NCI-H510A treated with DMSO at 0.1 percent for 48 hours (cell line): Measurements from ENCODE around the gene AK2.
"Not testable (repeated sequence)": the region's sequence is repeated elsewhere in the genome, so short reads cannot be mapped to it uniquely, and the experiment has no call there.

Experiments used
- DNase-seq: peaks from one replicate; lab custom pipeline; 2025; lab: John Stamatoyannopoulos, UW

The AK2 gene

GRCh38 chr1:33050221-33051076, 13.8 kb upstream of the AK2 start:
- no peak for DNase-seq

DNA sequence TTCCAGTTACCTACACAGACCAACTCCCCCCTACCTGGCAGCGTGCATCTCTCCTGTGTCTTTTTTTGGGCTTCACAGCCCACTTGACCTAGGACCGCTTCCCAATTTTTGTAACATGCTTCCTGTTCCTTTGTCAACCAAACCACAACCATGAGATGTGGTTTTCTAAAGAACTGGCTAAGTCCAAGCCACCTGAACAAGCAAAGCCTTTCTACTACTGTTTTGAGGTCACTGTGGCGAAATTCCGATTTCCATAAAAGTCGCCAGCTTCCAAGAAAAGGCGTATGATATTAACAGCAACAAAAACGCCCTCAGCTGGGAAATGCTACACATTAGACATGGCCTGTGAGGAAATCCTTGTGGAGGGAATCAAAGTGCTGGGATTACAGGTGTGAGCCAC, 12.7 kb upstream of the AK2 start:
- DNase-seq, result no peak

DNA sequence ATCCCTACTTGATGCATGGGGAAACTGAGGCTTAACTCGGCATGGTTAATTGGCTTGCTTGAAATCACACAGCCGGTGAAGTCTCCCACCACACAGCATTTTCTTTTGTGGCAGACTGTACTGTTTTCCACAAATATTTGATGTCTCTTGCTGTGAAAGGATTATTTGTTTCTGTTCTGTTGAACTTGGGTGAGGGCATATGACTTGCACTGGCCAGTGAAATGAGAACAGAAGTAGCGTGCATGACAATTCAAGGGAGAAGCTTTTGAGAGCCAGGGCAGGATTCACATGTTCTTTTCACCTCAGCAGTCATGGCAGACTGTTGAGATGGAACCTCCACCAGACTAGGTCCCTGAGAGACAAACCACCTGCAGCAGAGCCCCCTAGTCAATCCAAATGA, 11.7 kb upstream of the AK2 start:
- no peak for DNase-seq

- DNase-seq, result no peak
Measured at GRCh38 chr1:33047839-33048305, 11.2 kb upstream of the AK2 start.

DNA sequence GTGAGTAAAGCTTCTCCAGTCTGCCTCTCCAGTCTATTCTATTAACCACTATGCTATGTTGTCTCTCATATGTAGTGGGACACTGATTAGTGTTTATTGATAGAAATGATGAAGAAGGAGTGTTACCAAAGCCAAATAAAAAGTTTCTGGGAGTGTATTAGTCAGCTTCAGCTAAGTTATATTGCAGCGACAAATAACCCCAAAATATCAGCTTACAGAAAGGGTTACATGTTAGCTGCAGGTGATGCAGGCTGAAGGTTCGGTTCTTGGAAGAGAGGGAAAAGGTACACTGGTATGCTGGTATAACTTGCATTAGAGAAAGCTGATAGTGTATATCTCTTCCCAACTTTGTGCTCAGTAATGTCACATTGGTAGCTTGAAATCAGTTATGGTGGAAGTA, 10.6 kb upstream of the AK2 start:
- DNase-seq, result no peak

DNA sequence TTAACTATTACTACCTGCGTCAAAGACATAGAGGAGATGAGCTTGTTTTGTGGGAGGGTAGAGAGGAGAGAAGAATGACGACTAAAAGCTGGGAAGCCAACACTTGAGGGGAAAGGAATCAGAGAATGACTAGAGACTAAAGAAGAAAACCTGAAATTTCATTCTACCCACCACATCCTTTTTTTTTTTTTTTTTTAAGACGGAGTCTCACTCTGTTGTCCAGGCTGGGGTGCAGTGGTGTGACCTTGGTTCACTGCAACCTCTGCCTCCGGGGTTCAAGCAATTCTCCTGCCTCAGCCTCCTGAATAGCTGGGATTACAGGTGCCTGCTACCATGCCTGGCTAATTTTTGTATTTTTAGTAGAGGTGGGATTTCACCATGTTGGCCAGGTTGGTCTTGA, 9.6 kb upstream of the AK2 start:
- DNase-seq, result not testable (repeated sequence)

- peak; percentile 88 for DNase-seq
Measured at GRCh38 chr1:33045814-33046213, 9.1 kb upstream of the AK2 start.

DNA sequence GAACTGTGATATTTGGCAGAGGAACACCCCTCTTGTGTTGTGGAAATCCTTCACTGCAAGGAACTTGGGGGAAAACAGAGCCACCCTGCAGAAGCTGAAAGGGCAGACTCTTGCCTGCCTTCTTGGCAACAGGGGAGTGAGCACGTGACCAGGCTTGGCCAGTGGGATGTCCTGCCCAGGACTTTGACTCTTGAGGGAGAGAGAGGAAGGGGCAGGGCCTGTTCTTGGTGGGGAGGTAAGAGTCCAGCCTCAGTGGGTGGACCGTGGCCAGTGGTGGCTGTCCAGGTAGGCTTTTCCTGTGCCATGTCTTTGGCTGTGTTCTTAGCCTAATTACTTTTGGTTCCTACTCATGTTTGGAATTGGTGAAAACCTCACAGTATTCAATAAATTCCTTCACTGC, 8.6 kb upstream of the AK2 start:
- DNase-seq, result no peak

DNA sequence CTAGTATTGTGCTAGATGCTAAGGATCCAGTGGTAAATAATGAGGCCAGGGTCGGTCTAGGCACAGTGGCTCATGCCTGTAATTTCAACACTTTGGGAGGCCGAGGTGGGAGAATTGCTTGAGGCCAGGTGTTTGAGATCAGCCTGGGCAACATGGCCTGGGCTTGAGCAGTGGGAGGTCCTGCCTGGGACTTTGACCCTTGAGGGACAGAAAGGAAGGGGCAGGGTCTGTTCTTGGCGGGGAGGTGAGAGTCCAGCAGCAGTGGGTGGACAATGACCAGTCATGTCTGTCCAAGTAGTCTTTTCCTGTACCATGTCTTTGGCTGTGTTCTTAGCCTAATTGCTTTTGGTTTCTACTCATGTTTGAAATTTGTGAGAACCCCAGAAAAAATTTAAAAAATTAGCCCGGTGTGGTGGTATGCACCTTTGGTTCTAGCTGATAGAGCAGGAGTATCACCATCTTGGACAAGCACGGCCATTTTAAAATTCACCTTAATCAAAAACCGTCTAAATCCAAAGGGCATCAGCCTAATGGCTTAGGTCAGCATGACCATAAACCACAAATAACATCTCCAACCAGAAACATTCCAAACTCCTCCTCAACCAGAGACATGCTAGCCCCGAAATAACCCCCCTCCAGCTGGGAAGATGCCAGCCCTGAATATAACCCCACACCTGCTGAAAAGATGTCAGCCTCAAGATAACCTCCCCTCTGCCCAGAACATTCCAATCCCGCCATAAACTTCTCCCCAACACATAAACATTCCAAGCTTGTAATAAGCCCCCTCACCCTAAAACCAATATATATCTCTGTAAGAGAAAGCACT, 6.8 kb upstream of the AK2 start:
- DNase-seq, result no peak

- DNase-seq, result no peak
Measured at GRCh38 chr1:33042831-33043230, 6.1 kb upstream of the AK2 start.

DNA sequence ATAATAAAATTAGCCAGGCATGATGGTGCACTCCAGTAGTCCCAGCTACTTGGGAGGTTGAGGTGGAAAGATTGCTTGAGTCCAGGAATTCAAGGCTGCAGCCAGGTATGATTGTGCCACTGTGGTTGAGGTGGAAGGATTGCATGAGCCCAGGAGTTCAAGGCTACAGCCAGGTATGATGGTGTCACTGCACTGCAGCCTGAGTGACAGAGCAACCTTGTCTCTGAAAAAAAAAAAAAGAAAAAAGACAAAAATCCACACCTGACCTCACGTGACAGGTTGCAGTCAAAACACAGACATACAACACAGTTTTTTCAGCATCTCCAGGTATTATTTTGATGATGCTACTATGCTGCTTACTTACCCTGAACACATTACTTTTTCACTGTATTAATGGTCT, 4.3 kb upstream of the AK2 start:
- no peak for DNase-seq

DNA sequence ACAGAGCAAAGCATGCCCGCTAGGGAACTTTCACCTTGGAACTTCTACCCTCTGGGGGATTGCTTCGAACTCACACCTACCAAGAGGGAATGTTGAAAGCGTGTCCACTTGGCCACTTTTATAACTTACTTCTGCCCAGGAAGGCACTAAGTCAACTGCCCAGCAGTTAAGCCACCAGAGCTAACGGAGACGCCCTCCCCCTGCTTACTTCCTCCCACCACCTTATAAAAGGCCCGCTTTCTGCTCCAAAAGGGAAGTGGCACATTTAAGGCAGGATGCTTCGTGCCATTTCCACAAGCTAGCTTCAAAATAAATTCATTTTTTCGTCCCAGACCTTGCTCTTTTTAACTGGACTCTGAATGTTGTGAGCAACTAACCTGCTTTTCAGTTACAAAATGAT, 3.2 kb upstream of the AK2 start:
- DNase-seq, result no peak

- peak; percentile 26 for DNase-seq
Measured at GRCh38 chr1:33036051-33036525, 595 bp downstream of the AK2 start.

GRCh38 chr1:33032126-33032869, 4.4 kb downstream of the AK2 start:
- DNase-seq, result no peak

- DNase-seq, result no peak
Measured at GRCh38 chr1:33031506-33031905, 5.2 kb downstream of the AK2 start.

DNA sequence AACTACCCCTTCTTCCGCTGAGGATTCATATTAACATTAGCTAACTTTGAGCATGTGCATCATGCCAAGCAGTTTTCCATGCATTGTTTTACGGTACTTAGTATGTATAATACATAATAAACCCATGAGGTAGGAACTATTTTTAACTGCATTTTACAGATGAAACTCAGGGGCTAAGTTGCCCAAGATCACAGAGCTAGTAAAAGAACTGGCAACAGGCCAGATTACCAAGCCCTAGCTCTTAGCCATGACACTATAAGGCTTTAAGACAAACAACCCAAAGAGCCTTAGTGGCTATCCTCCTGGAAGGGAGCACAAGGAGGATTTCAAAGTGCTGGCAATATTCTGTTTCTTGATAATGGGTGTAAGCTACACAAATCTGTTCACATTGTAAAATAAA, 6.1 kb downstream of the AK2 start:
- DNase-seq, result no peak

DNA sequence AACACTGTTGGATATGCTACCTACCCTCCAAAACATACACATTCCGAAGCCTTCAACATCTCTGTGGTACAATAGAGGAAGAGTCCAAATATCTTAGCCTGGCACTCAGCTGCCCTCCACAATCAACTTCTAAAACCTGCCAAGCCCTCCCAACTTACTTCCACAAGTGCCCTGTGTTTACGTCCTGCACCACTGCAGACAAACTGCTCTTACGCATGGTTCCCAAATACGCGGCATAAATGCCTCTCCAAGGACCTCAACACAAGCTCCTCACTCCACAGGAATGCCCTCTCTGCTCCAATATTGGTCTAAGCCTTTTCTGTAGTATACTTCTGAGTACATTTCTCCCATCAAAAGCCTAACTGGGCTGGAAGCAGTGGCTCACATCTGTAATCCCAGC, 6.8 kb downstream of the AK2 start:
- DNase-seq, result no peak

- no peak for DNase-seq
Measured at GRCh38 chr1:33029209-33029608, 7.5 kb downstream of the AK2 start.

- DNase-seq, result no peak
Measured at GRCh38 chr1:33025761-33026160, 10.9 kb downstream of the AK2 start.

DNA sequence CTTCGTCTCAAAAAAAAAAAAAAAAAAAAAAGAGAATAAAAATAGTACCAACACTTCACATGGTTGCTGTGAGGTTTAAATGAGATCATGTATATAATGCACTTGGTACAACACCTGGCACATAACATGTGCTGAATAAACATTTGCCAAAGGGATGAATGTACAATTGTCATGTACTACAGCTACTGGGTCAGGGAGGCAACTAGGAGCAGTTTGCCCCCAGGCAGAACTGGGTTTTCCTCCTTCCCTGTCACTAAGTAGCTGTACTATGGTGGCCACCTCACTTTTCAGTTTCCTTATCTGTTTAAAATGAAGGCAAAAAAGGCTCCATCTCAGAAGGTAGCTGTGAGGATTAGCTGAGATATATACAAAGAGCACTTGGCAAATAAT, 11.5 kb downstream of the AK2 start:
- DNase-seq, result no peak

DNA sequence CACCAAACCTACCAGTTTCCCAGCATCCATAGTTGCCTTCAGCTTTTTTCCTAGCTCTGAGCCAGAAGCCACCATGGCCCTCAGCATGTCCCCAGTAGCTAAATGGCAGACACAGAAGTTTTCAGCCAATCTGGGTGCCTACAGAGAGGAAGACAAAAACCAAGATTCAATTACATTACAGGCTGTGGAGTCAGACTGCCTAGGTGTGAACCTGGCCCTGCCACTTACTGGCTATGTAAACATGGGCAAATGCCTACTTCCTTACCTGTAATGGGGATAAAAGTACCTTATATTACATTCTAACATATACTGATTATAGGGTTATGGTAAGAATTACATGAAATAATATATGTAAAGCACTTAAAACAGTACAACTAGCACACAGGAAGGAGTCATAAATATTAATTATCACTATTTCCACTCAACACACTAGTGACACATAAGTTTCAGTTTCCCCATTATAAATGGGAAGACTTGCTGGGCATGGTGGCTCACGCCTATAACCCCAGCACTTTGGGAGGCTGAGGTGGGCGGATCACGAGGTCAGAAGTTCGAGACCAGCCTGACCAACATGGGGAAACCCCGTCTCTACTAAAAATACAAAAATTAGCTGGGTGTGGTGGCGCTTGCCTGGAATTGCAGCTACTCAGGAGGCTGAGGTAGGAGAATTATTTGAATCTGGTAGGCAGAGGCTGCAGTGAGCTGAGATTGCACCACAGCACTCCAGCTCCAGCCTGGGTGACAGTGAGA, 12.1 kb downstream of the AK2 start:
- not testable (repeated sequence) for DNase-seq
